ENCODE data around the gene NTSR1. TPM values are rescaled to one million over a fixed set of nuclear protein-coding genes. Genes with fewer than 3 reads are reported as not detected.

NTSR1 gene
- total and polyA plus RNA-seq, 2 of the 8 experiments (the other 6 are each of a cell fraction or from before 2014, with no cell fraction given), result 0.53 to 0.89 TPM

- WGBS, 2 experiments (ENCODE audit: extremely low coverage in 1 of 2, insufficient coverage in 1 of 2, insufficient read length in 1 of 2, insufficient replicate concordance in 2 of 2, low coverage in 1 of 2, low lambda C conversion rate in 2 of 2, missing lambda C conversion rate in 1 of 2), result 83% methylated on average over 21 of the region's 21 CpGs; no CpG with 5 or more reads in 1 of the 2 experiments
- no peak overlapping the region for H3K4ac ChIP-seq (replicated peaks; ENCODE audit: insufficient read length, low read depth, low read length)
- TF ChIP-seq EZH2 (IDR thresholded peaks at IDR 0.05; ENCODE audit: low read depth, low read length, severe bottlenecking), result no peak
- TF ChIP-seq KDM5A (IDR thresholded peaks at IDR 0.05; ENCODE audit: low read length), result no peak
- no peak for TF ChIP-seq KDM1A (IDR thresholded peaks at IDR 0.05; ENCODE audit: borderline replicate concordance, low read length)
- TF ChIP-seq SP4 (IDR thresholded peaks at IDR 0.05; ENCODE audit: low read length), result no peak
- no peak for TF ChIP-seq CREB1 (IDR thresholded peaks at IDR 0.05)
- TF ChIP-seq SP1 (IDR thresholded peaks at IDR 0.05; ENCODE audit: low read depth, low read length), result no peak
- TF ChIP-seq SP2 (IDR thresholded peaks at IDR 0.05; ENCODE audit: low read length), result no peak
- no peak for TF ChIP-seq ATF3 (IDR thresholded peaks at IDR 0.05; ENCODE audit: insufficient read depth, low read depth, low read length)
- TF ChIP-seq RXRA (IDR thresholded peaks at IDR 0.05; ENCODE audit: insufficient read depth, low read depth, low read length), result no peak
- no peak for TF ChIP-seq MAFK (IDR thresholded peaks at IDR 0.05; ENCODE audit: low read depth, low read length)
- TF ChIP-seq TBP (IDR thresholded peaks at IDR 0.05; ENCODE audit: low read depth, low read length), result no peak
- H3K4me3 ChIP-seq (ENCODE audit: extremely low read depth in 1 of 4, insufficient read depth in 2 of 4, low read depth in 3 of 4, low read length in 4 of 4), result no peak overlapping the region
- no peak overlapping the region for H2BK120ac ChIP-seq (replicated peaks; ENCODE audit: low read depth, low read length)
- H3K79me1 ChIP-seq (ENCODE audit: low read depth, low read length), result no peaks in the 10 kb centered on the region
- H2BK5ac ChIP-seq (ENCODE audit: low read depth, low read length), result no peak overlapping the region
- H2AFZ ChIP-seq (ENCODE audit: low read length), result no peak overlapping the region
- no peak overlapping the region for H3K56ac ChIP-seq (replicated peaks; ENCODE audit: insufficient read length, low read depth, low read length)
- H4K8ac ChIP-seq (ENCODE audit: extremely low read depth, insufficient read depth, low read length), result no peak overlapping the region
- no peak overlapping the region for H4K5ac ChIP-seq (ENCODE audit: insufficient read length, low read depth, low read length)
- ChIA-PET POLR2A (ENCODE audit: partially characterized antibody) (no interaction called here), CTCF (ENCODE audit: partially characterized antibody) (interaction anchor here (0.5 to 4.7 kb wide), 5 partner anchors 10 to 614 kb away, joined by 3 to 34 read pairs (median 4); no protein-coding TSS in a partner anchor)
- DNase-seq (ENCODE audit: low read depth in 1 of 2, low spot score in 2 of 2) (no peak), FAIRE-seq (no peak)
- H3K79me2 ChIP-seq (ENCODE audit: control insufficient read depth in 1 of 2, insufficient read depth in 2 of 2, low read length in 2 of 2), result no peaks in the 10 kb centered on the region
- peaks cover 12 to 21% (median 17%) of the 10 kb centered on the region in 4 experiments for H3K27me3 ChIP-seq (replicated peaks in 1 of 4; ENCODE audit: control insufficient read depth in 3 of 4, extremely low read depth in 1 of 4, insufficient read depth in 3 of 4, low read length in 3 of 4)
- no peak overlapping the region for H3K23ac ChIP-seq (ENCODE audit: insufficient read length)
- H3K4me2 ChIP-seq (ENCODE audit: insufficient read depth in 1 of 2, low read depth in 2 of 2, low read length in 2 of 2), result no peak overlapping the region
- H4K20me1 ChIP-seq (replicated peaks in 1 of 2; ENCODE audit: control insufficient read depth in 1 of 2, insufficient read depth in 2 of 2, low read length in 2 of 2), result peaks cover 0 to 3% of the 10 kb centered on the region in 2 experiments
- H2AK5ac ChIP-seq (ENCODE audit: low read depth, low read length), result no peak overlapping the region
- H3K27ac ChIP-seq (ENCODE audit: low read depth, low read length), result no peak overlapping the region
- no peaks in the 10 kb centered on the region for H3K9me3 ChIP-seq (ENCODE audit: insufficient read depth in 2 of 2, low read depth in 1 of 2, low read length in 1 of 2)
- H3K18ac ChIP-seq (ENCODE audit: extremely low read depth, low read length), result no peak overlapping the region
- no peaks in the 10 kb centered on the region for H3K36me3 ChIP-seq (ENCODE audit: control insufficient read depth in 2 of 4, insufficient read depth in 4 of 4, low read length in 3 of 4)
- no peak overlapping the region for H4K91ac ChIP-seq (replicated peaks; ENCODE audit: insufficient read length, low read length)
- H3K4me1 ChIP-seq (replicated peaks in 1 of 4; ENCODE audit: control insufficient read depth in 3 of 4, insufficient read depth in 4 of 4, low read length in 3 of 4), result peaks cover 0 to 8% (median 7%) of the 10 kb centered on the region in 4 experiments; a peak in 5 of 7 replicates
- H2BK20ac ChIP-seq (ENCODE audit: low read length), result no peak overlapping the region
- no peak overlapping the region for H2BK15ac ChIP-seq (ENCODE audit: low read length)
- no peak overlapping the region for H2BK12ac ChIP-seq (ENCODE audit: low read depth, low read length)
- no peak overlapping the region for H3K9ac ChIP-seq (replicated peaks in 1 of 4; ENCODE audit: extremely low read depth in 1 of 4, low read depth in 3 of 4, low read length in 3 of 4)
- H3K14ac ChIP-seq (ENCODE audit: insufficient read length), result no peak overlapping the region
- peaks cover 11% of the 10 kb centered on the region; the same call in 1 of the 2 replicates for H3K23me2 ChIP-seq (ENCODE audit: low read depth, low read length)
Observed at GRCh38 chr20:62704341-62704948, 4.2 kb upstream of the NTSR1 start.
